Bronchial epithelial cell (primary cell): ENCODE measurements around the gene CD28. TPM values are rescaled to one million over a fixed set of nuclear protein-coding genes. Genes with fewer than 3 reads are reported as not detected.
A peak's percentile ranks its signal among the peaks of the same experiment; 100 is the strongest.

ENCODE experiments used
- DNase-seq: peaks from one replicate; pipeline ENCODE4 v3.0.0-alpha.2; 2010; ENCODE audit warnings: low read depth
- FAIRE-seq: peaks from 2 replicates; lab custom pipeline; 2011; peaks lifted over from hg19 to GRCh38; lab: Jason Lieb, UNC
- H3K27me3 ChIP-seq: 2 replicates; pipeline ENCODE4 v1.5.1; 2011; ENCODE audit warnings: low read length; ENCODE audit not compliant: control insufficient read depth, insufficient read depth
- H3K36me3 ChIP-seq: 2 replicates; pipeline ENCODE4 v1.5.1; 2011; ENCODE audit warnings: low read length; ENCODE audit not compliant: control insufficient read depth, insufficient read depth
- H3K4me3 ChIP-seq: 2 replicates; pipeline ENCODE4 v1.5.1; 2011; ENCODE audit warnings: mild to moderate bottlenecking, low read depth, low read length, control low read depth
- CTCF ChIP-seq: IDR thresholded peaks from 2 replicates; pipeline ENCODE4 v1.5.1; 2011; ENCODE audit warnings: mild to moderate bottlenecking, moderate library complexity, low read length, control low read depth, inconsistent platforms; ENCODE audit not compliant: insufficient read depth, severe bottlenecking
- total RNA-seq: library from RNA; depleted of rRNA; stranded (reverse); fragments of >200 nt; gene quantifications from 2 replicates; pipeline ENCODE4 v1.2.1, GENCODE V29; 2014

Gene CD28
- total RNA-seq, 1 donor from 2014 or later, result not detected

GRCh38 chr2:203689426-203690116 lies 16.9 kb upstream of the CD28 start:
- no peaks in the 10 kb centered on the region for H3K27me3 ChIP-seq
- TF ChIP-seq CTCF, result no peak
- no peak for FAIRE-seq
- no peaks in the 10 kb centered on the region for H3K36me3 ChIP-seq
- H3K4me3 ChIP-seq, result no peak overlapping the region
- DNase-seq, result no peak

GRCh38 chr2:203690117-203690431 lies 16.4 kb upstream of the CD28 start:
- Histone ChIP-seq H3K4me3 (no peak overlapping the region), H3K27me3 (no peaks in the 10 kb centered on the region), H3K36me3 (no peaks in the 10 kb centered on the region)
- TF ChIP-seq CTCF, result no peak
- FAIRE-seq, result no peak
- DNase-seq, result no peak

- Histone ChIP-seq H3K36me3 (no peaks in the 10 kb centered on the region), H3K27me3 (no peaks in the 10 kb centered on the region), H3K4me3 (no peak overlapping the region)
- DNase-seq (peak; percentile 19), FAIRE-seq (no peak)
- TF ChIP-seq CTCF, result no peak
These were observed 15.9 kb upstream of the CD28 start for GRCh38 chr2:203690441-203691047.

GRCh38 chr2:203691149-203691548 lies 15.3 kb upstream of the CD28 start:
- no peak for TF ChIP-seq CTCF
- DNase-seq, result no peak
- no peak for FAIRE-seq
- Histone ChIP-seq H3K36me3 (no peaks in the 10 kb centered on the region), H3K27me3 (no peaks in the 10 kb centered on the region), H3K4me3 (no peak overlapping the region)

- FAIRE-seq (no peak), DNase-seq (no peak)
- Histone ChIP-seq H3K27me3 (no peaks in the 10 kb centered on the region), H3K36me3 (no peaks in the 10 kb centered on the region), H3K4me3 (no peak overlapping the region)
- no peak for TF ChIP-seq CTCF
These were observed 14.3 kb upstream of the CD28 start for GRCh38 chr2:203692031-203692710.
